T-helper 1 cell (primary cell): ENCODE measurements around the gene SCP2.
"Not testable (repeated sequence)": the region's sequence is repeated elsewhere in the genome, so short reads cannot be mapped to it uniquely, and the experiment has no call there.

Experiments
- DNase-seq, 5 donors: peaks; one replicate each; pipeline ENCODE4 v3.0.0-alpha.2; 2012 to 2020

SCP2 gene

GRCh38 chr1:52970149-52970548 is 43.1 kb downstream of the SCP2 start:
- DNase-seq: peak in 1 of 5 donors; percentile 8

DNA sequence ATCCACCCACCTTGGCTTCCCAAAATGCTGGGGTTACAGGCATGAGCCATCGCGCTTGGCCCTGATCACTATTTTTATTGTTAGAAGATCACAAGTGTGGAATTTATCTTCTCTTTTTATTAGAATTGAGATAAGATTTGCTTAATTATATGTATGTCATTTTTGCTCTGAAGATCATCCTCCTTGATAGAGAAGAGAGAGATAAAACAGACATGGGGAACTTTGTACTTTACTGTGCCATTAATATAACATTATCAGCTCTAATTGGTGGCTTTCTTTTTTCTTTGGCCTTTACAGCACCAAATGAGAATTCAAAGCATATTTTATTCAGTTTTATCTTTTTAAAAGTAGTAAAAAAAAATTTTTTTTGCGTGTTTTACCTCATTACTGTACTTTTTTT is 46.8 kb downstream of the SCP2 start:
- no peak for DNase-seq

DNA sequence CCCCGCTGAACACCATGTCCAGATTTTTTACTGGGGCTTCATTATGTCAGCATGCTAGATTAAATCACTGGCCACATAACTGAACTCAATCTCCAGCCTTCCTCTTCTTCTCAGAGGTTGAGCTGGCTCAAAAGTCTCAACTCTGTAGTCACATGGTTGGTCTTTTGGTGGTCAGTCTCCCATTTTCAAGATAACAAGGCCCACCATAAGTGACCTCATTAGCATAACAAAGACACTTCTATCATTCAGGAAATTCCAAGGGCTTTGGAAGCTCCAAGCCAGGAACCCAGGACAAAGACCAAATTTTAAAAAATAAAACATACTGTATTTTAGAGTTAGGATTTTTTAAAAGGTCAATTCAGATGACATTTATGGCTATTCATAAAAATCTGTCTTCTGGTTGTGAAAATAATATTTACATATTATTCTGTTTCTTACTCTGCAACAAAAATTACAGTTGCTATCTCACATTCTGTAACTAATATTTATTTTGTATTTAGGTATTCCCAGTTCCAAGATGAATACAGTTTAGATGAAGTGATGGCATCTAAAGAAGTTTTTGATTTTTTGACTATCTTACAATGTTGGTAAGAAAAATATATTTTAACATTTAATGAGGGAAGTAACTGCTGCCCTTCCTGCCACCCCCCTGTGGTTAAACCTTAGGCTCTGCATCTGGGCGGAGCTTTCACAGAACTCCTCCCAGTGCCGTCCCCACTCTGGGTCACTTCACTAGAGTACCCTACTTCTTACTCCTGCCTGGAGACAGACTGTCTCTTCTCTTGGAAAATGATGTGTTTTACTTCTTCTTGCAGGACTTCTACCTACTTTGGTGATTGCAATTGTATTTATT is 49.3 kb downstream of the SCP2 start:
- DNase-seq: no peak

GRCh38 chr1:52978045-52978444 is 51.0 kb downstream of the SCP2 start:
- no peak for DNase-seq

DNA sequence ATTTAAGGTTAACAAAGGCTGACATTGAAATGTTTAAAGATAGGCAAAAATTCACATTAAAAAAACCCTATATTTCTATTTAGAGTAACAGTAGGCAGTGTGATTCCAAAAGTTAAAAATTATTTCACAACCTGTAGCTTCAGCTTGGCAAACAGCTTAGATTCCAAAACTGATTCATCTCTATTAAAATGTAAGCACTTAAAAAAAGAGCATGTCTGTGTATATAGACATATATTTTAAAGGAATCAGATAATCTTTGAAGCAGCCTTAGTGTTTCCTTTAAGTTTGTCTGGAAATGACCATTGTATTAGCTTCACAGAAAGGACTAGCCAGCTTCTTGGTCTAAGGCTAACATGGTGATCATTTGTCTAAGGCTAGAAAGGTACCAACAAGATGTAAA is 65.7 kb downstream of the SCP2 start:
- not testable (repeated sequence) for DNase-seq

DNA sequence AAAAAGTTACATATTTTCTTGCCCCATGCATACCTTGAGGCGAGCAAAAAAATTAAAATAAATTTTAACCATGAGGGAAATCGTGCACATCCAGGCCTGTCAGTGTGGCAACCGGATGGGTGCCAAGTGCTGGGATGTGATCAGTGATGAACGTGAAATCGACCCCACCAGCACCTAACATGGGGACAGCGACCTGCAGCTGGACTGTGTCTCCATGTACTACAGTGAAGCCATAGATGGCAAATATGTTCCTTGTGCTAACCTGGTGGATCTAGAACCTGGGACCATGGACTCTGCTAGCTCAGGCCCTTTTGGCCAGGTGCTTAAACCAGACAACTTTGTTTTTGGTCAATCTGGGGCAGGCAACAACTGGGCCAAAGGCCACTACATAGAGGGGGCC is 67.6 kb downstream of the SCP2 start:
- DNase-seq: no peak

DNA sequence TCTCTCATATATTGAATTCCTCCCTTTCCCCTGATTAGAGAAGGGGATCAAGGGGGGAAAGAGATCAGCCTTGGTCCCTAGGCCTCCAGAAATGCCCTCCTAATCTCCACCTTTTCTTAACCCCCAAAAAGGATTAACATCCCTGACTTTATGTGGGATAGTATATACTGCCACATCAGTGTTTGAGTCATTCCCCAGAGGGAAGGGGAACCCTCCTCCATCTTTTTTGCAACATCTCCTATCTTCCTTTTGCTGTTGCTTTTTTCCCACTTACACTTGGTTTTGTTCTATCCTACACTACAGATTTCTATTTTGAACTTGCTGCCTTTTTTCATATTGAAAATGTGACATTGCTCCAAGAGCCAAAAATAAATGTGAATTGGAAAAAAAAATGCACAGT is 69.6 kb downstream of the SCP2 start:
- no peak for DNase-seq

DNA sequence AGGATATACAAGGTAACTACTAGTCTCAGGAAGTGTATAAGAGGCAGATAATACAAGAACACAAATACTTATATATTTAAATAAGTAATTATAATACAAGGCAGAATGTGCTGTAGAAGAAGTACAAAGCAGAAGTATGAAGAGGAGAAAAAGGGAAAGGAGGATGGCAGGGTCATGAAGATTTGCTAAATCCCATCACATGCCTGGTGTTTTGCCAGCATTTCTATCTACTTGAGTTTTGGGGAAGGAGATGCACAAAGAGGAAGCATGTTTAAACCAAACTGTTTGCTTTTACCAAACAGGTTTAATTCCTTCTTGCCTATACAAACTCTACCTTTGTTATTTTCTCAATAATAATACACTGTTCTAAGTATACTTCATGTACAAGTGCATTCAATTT is 74.1 kb downstream of the SCP2 start:
- DNase-seq: no peak

GRCh38 chr1:53006612-53007011 is 79.5 kb downstream of the SCP2 start:
- DNase-seq: not testable (repeated sequence)

GRCh38 chr1:53010247-53010646 is 83.2 kb downstream of the SCP2 start:
- DNase-seq: not testable (repeated sequence)

- no peak for DNase-seq
These were observed 84.1 kb downstream of the SCP2 start for GRCh38 chr1:53011175-53011574.

- peak; percentile 51 to 90 (median 70) for DNase-seq
These were observed 87.9 kb downstream of the SCP2 start for GRCh38 chr1:53014791-53015507.

DNA sequence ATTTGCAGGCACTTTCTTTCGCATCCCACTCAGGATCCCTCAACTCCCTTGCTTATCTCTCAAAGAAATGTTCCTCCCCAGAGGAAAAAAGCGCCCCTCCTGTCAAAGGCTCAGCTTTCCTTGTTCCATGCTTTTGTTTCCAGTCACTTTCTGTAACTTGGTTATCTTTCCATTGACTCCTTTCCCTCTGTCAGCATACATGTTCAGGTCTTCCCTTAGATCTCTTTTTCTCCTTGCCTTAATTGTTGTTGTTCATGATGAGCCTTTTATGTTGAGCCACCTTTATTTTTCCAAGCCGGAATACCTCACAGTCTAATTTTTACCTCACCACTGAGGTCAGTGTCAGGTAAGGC is 88.4 kb downstream of the SCP2 start:
- DNase-seq: no peak

- DNase-seq: no peak
These were observed 89.6 kb downstream of the SCP2 start for GRCh38 chr1:53016705-53017104.

DNA sequence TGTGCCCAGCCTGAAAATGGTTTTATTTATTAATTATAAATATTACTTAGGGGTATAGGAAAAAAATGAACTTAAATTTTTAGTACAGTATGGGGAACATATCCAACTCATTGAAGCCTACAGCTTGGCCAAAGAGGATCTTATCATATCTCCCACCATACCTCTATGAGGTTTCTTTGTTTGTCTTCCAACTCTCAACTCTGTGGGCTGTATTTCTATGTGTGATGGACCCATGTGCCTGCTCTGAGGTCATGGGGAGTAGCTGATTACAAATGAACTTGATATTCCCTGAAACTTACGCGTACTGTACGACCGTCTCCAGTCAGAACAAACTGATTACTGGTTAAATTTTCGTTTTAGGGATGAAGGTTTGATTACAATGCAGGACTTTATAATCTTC is 93.5 kb downstream of the SCP2 start:
- DNase-seq: no peak

GRCh38 chr1:53022179-53022578 is 95.1 kb downstream of the SCP2 start:
- DNase-seq: no peak

DNA sequence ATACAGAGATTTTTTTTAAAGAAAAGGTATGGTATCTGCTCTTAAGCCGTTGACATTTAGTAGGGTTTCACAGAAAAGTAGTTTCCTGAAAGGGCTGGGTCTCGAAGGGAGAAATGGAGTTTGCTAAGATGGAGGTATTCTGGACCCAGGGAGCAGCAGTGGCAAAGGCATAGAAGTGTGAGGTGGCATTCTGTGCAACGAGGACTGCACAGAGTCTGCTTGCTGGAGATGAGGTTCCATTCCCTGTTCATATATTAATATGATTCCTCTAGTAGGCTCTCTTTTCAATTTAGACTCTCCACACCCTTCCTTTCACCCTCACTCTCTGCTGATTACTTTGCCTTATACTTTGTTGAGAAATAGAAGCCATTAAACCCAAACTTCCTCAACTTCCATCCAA is 96.5 kb downstream of the SCP2 start:
- no peak for DNase-seq

DNA sequence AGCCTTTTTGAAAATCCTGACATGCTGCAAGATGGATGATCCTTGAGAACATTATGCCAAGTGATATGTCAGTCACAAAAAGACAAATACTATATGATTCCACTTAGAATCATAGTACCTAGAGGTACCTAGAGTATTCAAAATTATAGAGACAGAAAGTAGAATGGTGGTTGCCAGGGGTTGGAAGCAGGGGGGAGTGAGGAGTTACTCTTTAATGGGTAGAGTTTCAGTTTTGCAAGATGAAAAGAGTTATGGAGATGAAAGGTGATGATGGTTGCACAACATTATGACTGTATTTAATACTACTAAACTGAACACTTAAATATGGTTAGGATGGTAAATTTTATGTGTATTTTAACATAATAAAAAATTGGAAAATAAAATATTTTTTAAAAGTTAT is 97.0 kb downstream of the SCP2 start:
- no peak for DNase-seq

DNA sequence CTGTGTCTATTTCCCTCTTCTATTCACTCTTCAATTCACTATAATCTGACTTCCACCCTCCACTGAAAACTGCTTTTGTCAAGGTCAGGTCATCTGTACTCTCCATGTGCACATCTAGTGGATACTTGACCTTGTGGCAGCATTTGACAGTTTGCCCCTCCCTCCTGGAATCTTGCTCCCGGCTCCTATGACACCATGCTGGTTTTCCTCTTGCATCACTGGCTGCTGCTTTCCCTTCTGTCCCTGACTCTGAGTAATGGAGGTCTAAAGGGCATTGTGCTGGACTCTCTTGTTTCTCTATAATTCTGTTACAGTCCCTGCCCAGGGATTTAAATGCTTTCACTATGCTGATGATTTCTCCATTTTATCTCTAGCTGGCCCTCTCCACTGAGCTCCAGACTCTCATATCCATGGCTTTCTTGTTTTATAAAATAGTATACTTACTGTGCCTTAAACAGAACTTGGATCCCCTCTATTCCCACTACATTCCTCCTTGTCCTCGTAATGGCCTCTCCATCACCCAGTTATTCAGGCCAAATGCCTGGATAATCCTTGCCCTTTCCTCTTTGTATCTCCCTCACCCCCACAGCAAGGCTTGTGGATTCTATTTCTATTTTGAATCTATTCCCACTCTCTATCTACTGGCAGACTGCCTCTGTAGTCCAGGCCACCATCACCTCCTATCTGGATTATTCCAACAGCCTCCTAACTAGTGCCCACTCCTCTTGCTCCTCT is 98.1 kb downstream of the SCP2 start:
- DNase-seq: no peak

DNA sequence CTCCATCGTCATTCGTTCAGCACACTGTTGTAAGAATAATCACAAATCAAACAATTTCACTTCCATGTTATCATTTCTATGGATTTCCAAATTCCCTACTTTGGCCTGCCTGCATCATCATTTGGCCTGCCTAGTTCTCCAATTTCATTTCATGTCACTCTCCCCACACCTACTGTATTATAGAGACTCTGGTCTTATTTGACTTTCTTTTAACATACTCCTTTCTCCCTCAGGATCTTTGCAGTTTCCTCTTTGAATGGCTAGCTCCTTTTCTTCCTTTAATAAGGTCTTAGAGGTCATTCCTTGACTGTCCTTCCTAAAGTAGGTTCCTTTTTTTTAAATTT is 98.7 kb downstream of the SCP2 start:
- DNase-seq: no peak

- no peak for DNase-seq
These were observed 99.2 kb downstream of the SCP2 start for GRCh38 chr1:53026254-53026653.

DNA sequence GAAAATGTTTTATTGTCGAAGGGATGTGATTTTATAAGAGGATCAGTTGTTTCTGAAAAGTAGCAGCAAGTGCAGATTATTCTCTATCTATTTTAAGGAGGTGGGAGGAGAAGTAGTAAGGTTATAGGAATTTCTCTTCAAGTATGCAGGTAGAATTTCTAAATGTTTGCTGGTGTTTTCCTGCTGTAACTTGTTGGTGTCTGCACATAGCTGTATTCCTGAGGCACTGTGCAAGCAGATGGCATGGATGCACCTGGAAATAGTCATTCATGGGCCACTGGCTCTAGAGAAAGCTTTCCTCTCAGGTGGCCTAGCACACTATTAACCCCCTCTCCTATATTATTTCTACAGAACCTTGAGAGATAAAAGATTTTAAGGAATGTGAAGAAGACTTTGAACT is 104.7 kb downstream of the SCP2 start:
- no peak for DNase-seq

DNA sequence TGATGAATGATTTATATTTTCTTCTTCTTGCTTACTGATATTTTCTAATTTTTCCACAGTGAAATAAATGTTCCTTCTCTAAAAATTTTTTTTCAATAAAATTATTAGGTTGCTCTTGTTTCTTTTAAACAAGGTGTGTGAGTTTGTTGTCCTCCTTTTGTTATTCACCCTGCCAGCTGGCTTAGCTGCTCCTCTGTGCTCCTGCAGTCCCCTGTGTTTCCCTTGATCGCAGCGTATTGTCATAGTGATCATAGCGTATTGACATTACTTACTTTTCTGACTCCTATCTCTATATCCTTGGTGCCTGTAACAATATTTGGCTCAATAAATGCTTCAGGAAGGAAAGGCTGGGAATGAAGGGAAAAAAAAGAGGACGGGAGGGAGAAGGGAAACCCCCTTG is 110.1 kb downstream of the SCP2 start:
- no peak for DNase-seq

DNA sequence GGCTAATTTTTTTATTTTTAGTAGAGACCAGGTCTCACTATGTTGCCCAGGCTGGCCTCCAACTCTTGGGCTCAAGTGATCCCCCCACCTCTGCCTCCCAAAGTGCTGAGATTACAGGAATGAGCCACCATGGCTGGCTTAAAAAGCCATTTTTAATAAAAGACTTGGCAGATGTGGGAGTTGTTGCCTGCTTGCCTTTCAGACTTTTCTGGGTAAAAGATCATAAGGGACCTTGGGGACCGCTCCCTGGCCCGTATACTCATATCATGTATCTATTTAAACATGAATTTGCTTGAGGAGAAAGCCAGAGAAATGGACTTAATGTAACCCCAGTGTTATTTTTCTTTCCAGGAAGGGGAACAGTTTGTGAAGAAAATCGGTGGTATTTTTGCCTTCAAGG is 111.5 kb downstream of the SCP2 start:
- DNase-seq: no peak
